SK-N-SH treated with all-trans-retinoic acid at 6 μM for 48 hours (cell line): Measurements from ENCODE around the gene CTNNA3.

ENCODE experiments used
- PATZ1 ChIP-seq: fragments of 250-450 bp; sonication (Bioruptor Pico); IDR thresholded peaks from 2 replicates; pipeline ENCODE4 v1.8.0; 2020; ENCODE audit warnings: mild to moderate bottlenecking, moderate library complexity, borderline replicate concordance
- SNAI2 ChIP-seq: fragments of 250-450 bp; sonication (Bioruptor Pico); IDR thresholded peaks from 2 replicates; pipeline ENCODE4 v1.5.0; 2020; ENCODE audit warnings: mild to moderate bottlenecking, moderate library complexity
- ZFP30 ChIP-seq: fragments of 450-650 bp; formaldehyde crosslinking; IDR thresholded peaks from 2 replicates; pipeline ENCODE4 v1.5.0; 2022; ENCODE audit warnings: mild to moderate bottlenecking, moderate library complexity
- ZNF565 ChIP-seq: fragments of 450-650 bp; formaldehyde crosslinking; conservative IDR thresholded peaks from 2 replicates; pipeline ENCODE4 v1.5.0; 2020; ENCODE audit warnings: low read depth, mild to moderate bottlenecking, moderate library complexity

DNA sequence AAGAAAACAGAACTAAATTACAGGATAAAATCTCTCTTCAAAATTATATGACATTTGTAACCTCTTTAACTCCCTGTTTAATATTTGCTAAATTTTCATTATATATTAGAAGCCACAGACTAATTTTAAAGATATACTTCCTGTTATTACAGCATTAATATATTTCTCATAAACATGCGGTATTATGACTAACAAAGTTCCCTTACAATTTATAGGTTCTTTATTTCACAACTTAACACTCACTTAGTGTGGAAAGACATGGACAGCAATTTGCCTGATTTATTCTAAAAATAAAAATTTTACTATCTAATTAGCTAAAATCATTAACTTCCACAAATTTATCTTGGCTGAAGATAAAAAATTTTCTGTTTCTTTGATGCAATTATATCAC is 29.0 kb downstream of the CTNNA3 start:
- TF ChIP-seq ZNF565 (CRISPR knock-in tag) (no peak), ZFP30 (no peak), SNAI2 (CRISPR knock-in tag) (no peak), PATZ1 (CRISPR knock-in tag) (no peak)
